Measurements from ENCODE around the gene PLEKHD1.
"Not testable (repeated sequence)": the region's sequence is repeated elsewhere in the genome, so short reads cannot be mapped to it uniquely, and the experiment has no call there.

DNA sequence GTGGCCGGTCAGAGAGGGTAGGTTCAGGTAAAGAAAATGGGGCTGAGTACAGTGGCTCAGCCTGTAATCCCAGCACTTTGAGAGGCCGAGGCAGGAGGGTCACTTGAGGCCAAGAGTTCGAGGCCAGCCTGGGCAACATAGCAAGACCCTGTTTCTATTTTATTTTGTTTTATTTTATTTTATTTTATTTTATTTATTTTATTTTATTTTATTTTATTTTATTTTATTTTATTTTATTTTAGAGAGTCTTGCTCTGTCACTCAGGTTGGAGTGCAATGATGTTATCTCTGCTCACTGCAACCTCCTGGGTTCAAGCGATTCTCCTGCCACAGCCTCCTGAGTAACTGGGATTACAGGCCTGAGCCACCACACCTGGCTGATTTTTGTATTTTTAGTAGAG, 13.3 kb downstream of the PLEKHD1 start:
- not testable (repeated sequence) for TF ChIP-seq CTCF, POLR2A (IDR thresholded peaks at IDR 0.05)

All from Peyer's patch (tissue), 4 donors.